GM12891 (cell line): Measurements from ENCODE around the gene PRUNE2.

Source experiments
- DNase-seq: peaks from one replicate; pipeline ENCODE4 v3.0.0; 2011; ENCODE audit warnings: low spot score; ENCODE audit not compliant: insufficient read length
- FAIRE-seq: peaks from 2 replicates; lab custom pipeline; 2011; peaks lifted over from hg19 to GRCh38; lab: Jason Lieb, UNC
- PAX5 ChIP-seq: IDR thresholded peaks from 2 replicates; pipeline ENCODE4 v1.6.1; 2011; ENCODE audit warnings: low read length, moderate library complexity, mild to moderate bottlenecking; ENCODE audit not compliant: insufficient read depth, severe bottlenecking
- POLR2A ChIP-seq: IDR thresholded peaks from 2 replicates; pipeline ENCODE4 v1.6.1; 2011; ENCODE audit warnings: low read depth, low read length, control low read depth
- POLR2AphosphoS5 ChIP-seq: IDR thresholded peaks from 2 replicates; pipeline ENCODE4 v1.6.1; 2011; ENCODE audit warnings: low read depth, low read length, control low read depth
- POU2F2 ChIP-seq: IDR thresholded peaks from 2 replicates; pipeline ENCODE4 v1.6.1; 2011; ENCODE audit warnings: low read depth, mild to moderate bottlenecking, control low read depth, low read length, moderate library complexity
- SPI1 ChIP-seq: IDR thresholded peaks from 2 replicates; pipeline ENCODE4 v1.6.1; 2011; ENCODE audit warnings: low read depth, low read length, control low read depth
- TAF1 ChIP-seq: IDR thresholded peaks from 2 replicates; pipeline ENCODE4 v1.6.1; 2011; ENCODE audit warnings: low read depth, low read length, control low read depth

The PRUNE2 gene

DNA sequence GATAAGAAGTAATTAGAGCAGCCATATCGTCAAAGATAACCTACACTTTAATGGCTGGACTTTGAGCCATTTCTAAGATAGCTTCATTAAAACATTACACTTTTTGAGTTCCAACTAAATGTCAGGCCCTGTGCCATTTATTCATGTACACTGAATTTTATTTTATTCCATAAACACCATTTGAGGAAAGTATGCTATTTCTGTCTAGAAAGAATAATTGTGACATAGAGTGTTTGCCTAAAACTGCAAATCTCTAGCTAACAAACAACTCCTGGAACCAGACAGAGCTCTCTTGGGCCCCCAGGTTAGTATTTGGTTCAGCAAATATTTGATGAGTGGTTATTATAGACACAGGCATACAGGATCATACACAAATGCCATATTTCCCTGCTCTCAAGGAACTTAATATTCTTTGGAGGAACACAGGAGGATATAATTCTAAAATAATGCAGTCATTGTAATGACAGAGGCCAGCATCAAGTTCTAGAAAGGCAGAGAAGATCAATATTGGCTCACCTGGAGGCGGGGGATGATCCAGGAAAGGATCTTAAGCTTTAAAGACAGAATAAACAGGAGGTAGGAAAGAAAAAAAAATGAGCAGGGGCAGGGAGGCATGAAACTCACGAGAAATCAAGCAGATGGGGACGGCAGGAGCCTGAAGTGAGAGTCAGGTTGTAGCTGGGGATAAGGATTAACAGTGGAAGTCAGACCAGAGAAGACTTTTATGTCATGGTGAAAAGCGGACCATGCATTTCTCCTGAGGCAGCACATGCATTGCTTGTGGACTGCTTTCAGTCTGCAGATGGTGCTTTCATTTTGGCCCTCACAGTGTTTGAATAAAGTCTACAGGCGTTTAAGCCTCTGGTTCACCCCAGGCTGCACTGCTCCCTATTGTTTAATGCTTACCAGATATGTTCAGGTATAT, 319.3 kb downstream of the PRUNE2 start:
- FAIRE-seq (no peak), DNase-seq (no peak)
- TF ChIP-seq POLR2A = no peak
- no peak for TF ChIP-seq PAX5
- TF ChIP-seq POU2F2 = no peak
- TF ChIP-seq SPI1 = no peak
- no peak for TF ChIP-seq POLR2AphosphoS5
- TF ChIP-seq TAF1 = no peak

DNA sequence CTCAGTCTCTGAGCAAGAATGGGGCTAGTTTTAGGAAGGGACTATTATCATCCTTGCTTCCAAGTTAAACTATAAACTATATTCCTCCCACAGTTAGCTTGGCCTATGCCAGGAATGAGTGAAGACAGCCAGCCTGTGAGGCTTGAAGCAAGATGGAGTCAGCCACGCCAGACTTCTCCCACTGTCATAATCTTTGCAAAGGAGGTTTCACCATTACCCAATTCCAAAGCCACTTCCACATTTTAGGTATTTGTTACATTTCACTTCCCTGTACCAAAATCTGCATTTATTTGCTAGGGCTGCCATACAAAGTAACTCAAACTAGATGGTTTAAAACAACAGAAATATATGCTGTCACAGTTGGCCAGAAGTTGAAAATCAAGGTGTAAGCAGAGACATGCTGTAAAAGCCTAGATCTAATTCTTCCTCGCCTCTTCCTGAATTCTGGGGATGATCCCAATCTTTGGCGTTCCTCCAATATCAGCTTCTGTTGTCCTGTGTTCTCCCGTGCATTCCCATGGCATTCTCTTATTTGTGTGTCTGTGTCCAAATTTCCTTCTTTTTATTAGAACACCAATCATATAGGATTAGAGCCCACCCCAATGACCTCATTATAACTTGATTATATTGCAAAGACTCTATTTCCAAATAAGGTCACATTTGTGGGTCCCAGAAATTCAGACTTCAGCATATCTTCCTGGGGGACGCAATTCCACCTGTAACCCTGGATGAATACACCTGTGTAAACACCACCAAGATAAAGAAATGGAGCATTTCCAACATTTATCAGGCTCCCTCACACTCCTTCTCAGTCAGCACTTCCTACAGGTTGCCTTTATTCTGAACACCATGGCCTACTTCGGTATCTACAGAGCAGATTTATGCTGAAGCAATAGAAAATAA, 320.2 kb downstream of the PRUNE2 start:
- TF ChIP-seq POLR2A (no peak), SPI1 (peak; percentile 16; the same call in 1 of the 2 replicates)
- FAIRE-seq (peak; percentile 52), DNase-seq (no peak)

- TF ChIP-seq PAX5 (no peak), POLR2A (no peak), SPI1 (no peak), POLR2AphosphoS5 (no peak), POU2F2 (no peak), TAF1 (no peak)
- no peak for DNase-seq
- FAIRE-seq = no peak
Observed at GRCh38 chr9:76583256-76583655, 322.7 kb downstream of the PRUNE2 start.

GRCh38 chr9:76581731-76582130, 324.2 kb downstream of the PRUNE2 start:
- FAIRE-seq = peak; percentile 60
- TF ChIP-seq POLR2A (no peak), POU2F2 (no peak), POLR2AphosphoS5 (no peak), TAF1 (no peak), SPI1 (no peak)
- DNase-seq = no peak

- DNase-seq (no peak), FAIRE-seq (no peak)
- TF ChIP-seq POLR2AphosphoS5 = no peak
- TF ChIP-seq SPI1 = no peak
- TF ChIP-seq TAF1 = no peak
- TF ChIP-seq POLR2A = no peak
- no peak for TF ChIP-seq PAX5
- no peak for TF ChIP-seq POU2F2
Observed at GRCh38 chr9:76580820-76581219, 325.1 kb downstream of the PRUNE2 start.

- FAIRE-seq (peak; percentile 80), DNase-seq (no peak)
- TF ChIP-seq SPI1 = peak; percentile 28; the same call in 1 of the 2 replicates
- TF ChIP-seq TAF1 = no peak
- TF ChIP-seq POLR2AphosphoS5 = no peak
Observed at GRCh38 chr9:76580188-76580587, 325.7 kb downstream of the PRUNE2 start.

- peak; percentile 41 for DNase-seq
- TF ChIP-seq POU2F2 (peak; percentile 70; the same call in 1 of the 2 replicates), POLR2A (no peak), SPI1 (peak; percentile 89)
- FAIRE-seq = peak; percentile 96
Observed at GRCh38 chr9:76576344-76576743, 329.6 kb downstream of the PRUNE2 start.

- DNase-seq (no peak), FAIRE-seq (no peak)
- TF ChIP-seq TAF1 = no peak
- no peak for TF ChIP-seq POLR2AphosphoS5
- no peak for TF ChIP-seq POU2F2
- no peak for TF ChIP-seq PAX5
Observed at GRCh38 chr9:76575761-76576160, 330.2 kb downstream of the PRUNE2 start.

DNA sequence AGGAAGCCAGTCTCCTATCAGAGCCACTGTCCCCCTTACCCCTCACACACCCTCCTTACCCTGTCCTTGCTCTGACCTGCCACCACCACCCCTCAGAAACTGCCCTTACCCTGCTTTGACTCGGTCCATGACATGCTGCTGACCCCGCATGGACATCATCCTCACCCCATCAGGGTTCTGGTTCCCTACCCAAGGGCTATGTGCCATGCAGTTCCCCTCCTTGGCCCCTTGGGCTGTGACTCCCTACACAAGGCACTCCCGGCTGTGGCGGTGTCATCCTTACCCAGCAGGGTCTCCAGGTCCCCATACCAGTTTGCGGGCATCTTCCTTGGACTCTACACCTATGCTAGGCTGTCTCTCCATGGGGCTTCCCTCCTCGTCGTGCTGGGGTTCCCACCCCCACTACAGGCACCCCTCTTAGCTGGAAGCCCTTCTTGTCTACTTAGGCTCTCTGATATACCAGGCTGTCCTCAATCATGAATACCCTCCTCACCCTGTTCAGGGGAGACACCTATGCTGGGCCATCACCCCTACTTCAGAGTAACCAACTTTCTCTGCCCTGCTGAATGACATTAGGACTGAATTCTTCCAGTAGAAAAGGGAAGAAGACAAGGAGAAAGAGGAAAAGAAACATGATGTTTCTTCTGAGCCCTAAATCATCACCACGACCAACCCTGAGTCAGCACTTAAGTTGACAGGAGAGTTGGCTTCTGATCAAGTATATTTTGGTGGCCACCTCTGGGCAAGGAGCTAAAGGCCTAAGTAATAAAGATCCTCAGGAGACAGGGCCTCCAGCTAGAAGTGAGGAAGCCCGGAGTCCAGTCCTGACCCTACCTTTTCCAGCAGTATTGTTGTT, 331.8 kb downstream of the PRUNE2 start:
- FAIRE-seq (peak; percentile 62), DNase-seq (no peak)

DNA sequence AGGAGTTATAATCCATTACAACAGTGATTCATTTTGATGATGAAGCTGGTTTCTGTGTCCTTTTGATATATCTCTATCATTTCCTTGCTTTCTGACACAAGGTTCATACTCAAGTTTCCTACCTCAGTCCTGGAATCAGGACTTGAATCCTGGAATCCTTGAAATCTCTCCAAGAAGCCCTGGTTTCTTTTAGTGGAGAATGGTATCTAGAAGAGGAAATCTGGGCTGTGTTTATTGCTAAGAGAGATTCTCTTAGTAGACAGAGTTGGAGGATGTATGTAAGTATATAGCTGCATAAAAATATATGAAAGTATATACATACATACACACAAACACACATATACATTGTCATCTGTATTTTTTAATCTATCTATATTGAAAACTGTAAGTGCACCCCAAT, 332.5 kb downstream of the PRUNE2 start:
- TF ChIP-seq TAF1 (no peak), SPI1 (no peak), POLR2A (no peak), PAX5 (no peak)
- no peak for DNase-seq
- no peak for FAIRE-seq

More for the DNA sequence above, 331.8 kb downstream of the PRUNE2 start:
- no peak for TF ChIP-seq POU2F2
- TF ChIP-seq POLR2A = no peak
- no peak for TF ChIP-seq TAF1
- TF ChIP-seq PAX5 = no peak
- TF ChIP-seq POLR2AphosphoS5 = no peak

GRCh38 chr9:76572151-76572550, 333.8 kb downstream of the PRUNE2 start:
- DNase-seq = no peak
- peak; percentile 16 for FAIRE-seq
- TF ChIP-seq POLR2AphosphoS5 (no peak), POLR2A (no peak), SPI1 (no peak), POU2F2 (no peak), PAX5 (no peak), TAF1 (no peak)
